OCI-M2 (cell line): ENCODE results near the gene RNF225.
A peak's percentile ranks its signal among the peaks of the same experiment; 100 is the strongest.
"Not testable (repeated sequence)": the region's sequence is repeated elsewhere in the genome, so short reads cannot be mapped to it uniquely, and the experiment has no call there.

Experiments used
- DNase-seq: peaks from one replicate; lab custom pipeline; 2025; ENCODE audit not compliant: unreplicated experiment; lab: John Stamatoyannopoulos, UW

The RNF225 gene

GRCh38 chr19:58386576-58387337, 8.7 kb upstream of the RNF225 start, which contains the start of gene RPS5:
Gene RPS5 (plus strand): TSS chr19:58387269. CDS start chr19:58388138, 869 bp downstream.
- DNase-seq, result peak; percentile 96

GRCh38 chr19:58387338-58388174, 7.9 kb upstream of the RNF225 start:
- no peak for DNase-seq

- no peak for DNase-seq
Measured at GRCh38 chr19:58388175-58388526, 7.3 kb upstream of the RNF225 start.

GRCh38 chr19:58392945-58393724, 2.3 kb upstream of the RNF225 start:
- no peak for DNase-seq

- no peak for DNase-seq
Measured at GRCh38 chr19:58393725-58394033, 1.8 kb upstream of the RNF225 start.

- DNase-seq, result no peak
Measured at GRCh38 chr19:58394821-58395219, 636 bp upstream of the RNF225 start.

GRCh38 chr19:58395979-58396627, 647 bp downstream of the RNF225 start:
- DNase-seq, result no peak

- no peak for DNase-seq
Measured at GRCh38 chr19:58396691-58397532, 1.5 kb downstream of the RNF225 start.

GRCh38 chr19:58397533-58398037, 2.1 kb downstream of the RNF225 start:
- DNase-seq, result no peak

GRCh38 chr19:58398087-58398486, 2.6 kb downstream of the RNF225 start:
- DNase-seq, result no peak

- DNase-seq, result no peak
Measured at GRCh38 chr19:58398545-58398944, 3.1 kb downstream of the RNF225 start.

GRCh38 chr19:58399903-58400302, 4.4 kb downstream of the RNF225 start:
- no peak for DNase-seq

GRCh38 chr19:58400316-58400915, 5.0 kb downstream of the RNF225 start:
- DNase-seq, result no peak

GRCh38 chr19:58400916-58401839, 5.7 kb downstream of the RNF225 start:
- DNase-seq, result peak; percentile 93

GRCh38 chr19:58401840-58402421, 6.5 kb downstream of the RNF225 start:
- no peak for DNase-seq

- DNase-seq, result not testable (repeated sequence)
Measured at GRCh38 chr19:58403920-58404478, 8.5 kb downstream of the RNF225 start.

GRCh38 chr19:58406818-58407657, 11.6 kb downstream of the RNF225 start:
- DNase-seq, result no peak
